Adrenal gland (tissue), 5 donors: ENCODE measurements around the gene CPXM2.

Experiments
- CTCF ChIP-seq, 6 experiments: fragments of 450-650 bp in 4 of 6; fragments of 200-600 bp in 2 of 6; sonication (generic) in 1 of 6; IDR thresholded peaks; 1 replicate in 5 of 6; 2 replicates in 1 of 6; pipeline versions ENCODE4 v1.5.1 to v1.8.0; 2016 to 2021; ENCODE audit warnings: antibody characterized with exemption in 6 of 6, mild to moderate bottlenecking in 2 of 6, moderate library complexity in 1 of 6
- POLR2A ChIP-seq, 2 donors: fragments of 450-650 bp; IDR thresholded peaks; one replicate each; pipeline ENCODE4 v1.6.1; 2017; ENCODE audit warnings: antibody characterized with exemption in 2 of 2, mild to moderate bottlenecking in 2 of 2, moderate library complexity in 1 of 2
- donor health status: DM: no; HTN: no; CAD: no.

GRCh38 chr10:123759041-123759440 is 132.6 kb downstream of the CPXM2 start:
- TF ChIP-seq CTCF (IDR thresholded peaks at IDR 0.05) (no peak), POLR2A (IDR thresholded peaks at IDR 0.05) (no peak)
